Heart right ventricle (tissue), 16 donors: ENCODE results near the gene TMEM229A. TPM values are rescaled to one million over a fixed set of nuclear protein-coding genes. Genes with fewer than 3 reads are reported as not detected.

Experiments used
- ATAC-seq, 8 donors: fragments of 200-7000 bp; cut with Tn5 transposase; one replicate each; pipeline ENCODE4 v1.9.1; 2020; ENCODE audit warnings: mild to moderate bottlenecking in 8 of 8, moderate library complexity in 8 of 8, moderate number of reproducible peaks in 1 of 8
- DNase-seq, 2 donors: peaks; one replicate each; pipeline ENCODE4 v3.0.0-alpha.2; 2020
- H3K27ac ChIP-seq, 10 donors: fragments of 200-600 bp; sonication (generic) in 2 of 10; one replicate each; pipeline versions ENCODE4 v1.5.0 to v1.8.0; 2020 to 2022; ENCODE audit warnings: mild to moderate bottlenecking in 3 of 10
- H3K27me3 ChIP-seq, 7 donors: fragments of 200-600 bp; one replicate each; pipeline ENCODE4 v1.8.0; 2021 to 2022; ENCODE audit warnings: mild to moderate bottlenecking in 2 of 7
- H3K36me3 ChIP-seq, 9 donors: fragments of 200-600 bp; sonication (generic) in 1 of 9; one replicate each; pipeline versions ENCODE4 v1.5.0 to v1.8.0; 2020 to 2022; ENCODE audit warnings: mild to moderate bottlenecking in 2 of 9
- H3K4me1 ChIP-seq, 9 donors: fragments of 200-600 bp; sonication (generic) in 1 of 9; one replicate each; pipeline versions ENCODE4 v1.5.0 to v1.8.0; 2020 to 2022; ENCODE audit warnings: mild to moderate bottlenecking in 4 of 9
- H3K4me3 ChIP-seq, 10 donors: fragments of 200-600 bp; sonication (generic) in 2 of 10; one replicate each; pipeline versions ENCODE4 v1.5.0 to v1.8.0; 2020 to 2022; ENCODE audit warnings: mild to moderate bottlenecking in 7 of 10, moderate library complexity in 2 of 10
- H3K9me3 ChIP-seq, 11 donors: fragments of 200-600 bp in 10 of 11; sonication (generic) in 2 of 11; one replicate each; pipeline versions ENCODE4 v1.5.0 to v1.8.0; 2013 to 2022; ENCODE audit warnings: mild to moderate bottlenecking in 2 of 11, control low read depth in 1 of 11, moderate library complexity in 1 of 11
- WGBS, 2 donors: extraction: QIAGEN DNeasy Blood & Tissue Kit; methylation state at CpG; one replicate each; pipeline ENCODE4 v1.1.7; 2013; ENCODE audit warnings: inconsistent platforms in 1 of 2; 5-methylcytosine and 5-hydroxymethylcytosine counted together
- intact Hi-C, 10 donors: fragments of 100-400 bp; cut with DNase I; formaldehyde crosslinking; loops; one replicate each; pipeline versions ENCODE4 v1.11.1 to v1.14.2; 2022
- polyA plus RNA-seq, 2 donors: library from polyadenylated mRNA; stranded (reverse); fragments of 200-250 nt; gene quantifications; one replicate each; pipeline ENCODE4 v1.2.3, GENCODE V29; 2013
- total RNA-seq, 10 donors: library from RNA; stranded (reverse); fragmentation: NEBNext Ultra II Directional in 3 of 10; extraction: Animal tissue kit (Norgen Biotek cat#: 25700) in 3 of 10; gene quantifications; one replicate each; pipeline versions ENCODE4 v1.2.1 to v1.2.4, GENCODE V29; 2021 to 2023
- TF ChIP-seq, protein P1 (sequence below), 9 donors: fragments of 200-600 bp; sonication (generic) in 2 of 9; IDR thresholded peaks; one replicate each; pipeline versions ENCODE4 v1.5.0 to v1.8.0; 2021 to 2022; ENCODE audit warnings: antibody characterized with exemption in 9 of 9, mild to moderate bottlenecking in 5 of 9, moderate library complexity in 1 of 9
- donor health status: Arrhythmogenic right ventricular cardiomyopathy.
- donor health status: ischemic (EF 13 %, LVEDD 7.1; RV severe dilation, severe dysfunction).
- donor health status: healthy with polysubstance abuse.
- donor health status: DM: no; HTN: yes; CAD: no.
- donor health status: DM: no; HTN: no; CAD: no.
- donor health status: ischemic (EF 25% LVEDD 6.9; RV normal size, moderate dysfunction).
- donor health status: ischemic (EF 25% LVEDD 5.7; RV mildly dilated, moderate dysfunction).
- donor health status: healthy.
- donor health status: DM: yes; HTN: yes; CAD: no.
- donor health status: Ischemic cardiomyopathy.
- donor health status: ischemic (EF 35%, LVEDD 5.7; RV mildly dilated, moderate dysfunction).
- donor health status: nonischemic (EF 11% LVEDD 7.7; RV severe dilation, severe dysfunction).
- donor health status: DM: yes; HTN: yes; CAD: no.
- donor health status: PGD.
- donor health status: ischemic (EF 29% LVEDD 5.4; RV normal size, mild dysfunction).
- donor health status: nonischemic (EF 23%, LVEDD 6.1; RV moderate dilation, normal function).

The TMEM229A gene
- total and polyA plus RNA-seq, 12 donors: 0.17 to 0.32 TPM; not detected in 10

DNA sequence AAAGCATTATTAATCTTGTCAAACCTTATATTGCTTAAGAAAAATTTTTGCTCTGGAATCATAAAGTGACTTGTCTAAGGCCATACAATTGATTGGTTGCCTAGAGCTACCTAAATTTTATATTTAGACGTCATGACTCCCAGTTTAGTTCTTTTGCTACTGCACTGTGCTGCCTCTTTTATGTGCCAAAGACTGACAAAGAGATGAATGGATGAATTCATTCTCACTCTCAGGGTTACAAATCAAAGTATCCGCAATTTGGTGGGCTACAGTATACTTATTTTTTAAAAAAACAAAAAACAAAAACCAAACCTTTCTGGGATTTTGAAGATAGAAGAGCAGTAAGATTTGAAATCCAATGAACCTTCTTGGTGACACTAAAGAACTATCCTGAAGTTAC lies 27.7 kb upstream of the TMEM229A start:
- 76 to 88% methylated on average over 2 of the region's 2 CpGs for WGBS, 2 donors
- intact Hi-C loops: no loop called here
- H3K27ac ChIP-seq: no peak overlapping the region
- no peaks in the 10 kb centered on the region for H3K9me3 ChIP-seq
- no peaks in the 10 kb centered on the region for H3K4me1 ChIP-seq
- TF ChIP-seq, protein P1, sequence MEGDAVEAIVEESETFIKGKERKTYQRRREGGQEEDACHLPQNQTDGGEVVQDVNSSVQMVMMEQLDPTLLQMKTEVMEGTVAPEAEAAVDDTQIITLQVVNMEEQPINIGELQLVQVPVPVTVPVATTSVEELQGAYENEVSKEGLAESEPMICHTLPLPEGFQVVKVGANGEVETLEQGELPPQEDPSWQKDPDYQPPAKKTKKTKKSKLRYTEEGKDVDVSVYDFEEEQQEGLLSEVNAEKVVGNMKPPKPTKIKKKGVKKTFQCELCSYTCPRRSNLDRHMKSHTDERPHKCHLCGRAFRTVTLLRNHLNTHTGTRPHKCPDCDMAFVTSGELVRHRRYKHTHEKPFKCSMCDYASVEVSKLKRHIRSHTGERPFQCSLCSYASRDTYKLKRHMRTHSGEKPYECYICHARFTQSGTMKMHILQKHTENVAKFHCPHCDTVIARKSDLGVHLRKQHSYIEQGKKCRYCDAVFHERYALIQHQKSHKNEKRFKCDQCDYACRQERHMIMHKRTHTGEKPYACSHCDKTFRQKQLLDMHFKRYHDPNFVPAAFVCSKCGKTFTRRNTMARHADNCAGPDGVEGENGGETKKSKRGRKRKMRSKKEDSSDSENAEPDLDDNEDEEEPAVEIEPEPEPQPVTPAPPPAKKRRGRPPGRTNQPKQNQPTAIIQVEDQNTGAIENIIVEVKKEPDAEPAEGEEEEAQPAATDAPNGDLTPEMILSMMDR (IDR thresholded peaks at IDR 0.05): no peak
- ATAC-seq (no peak), DNase-seq (no peak)
- no peaks in the 10 kb centered on the region for H3K36me3 ChIP-seq
- H3K4me3 ChIP-seq: no peak overlapping the region
- no peaks in the 10 kb centered on the region for H3K27me3 ChIP-seq

DNA sequence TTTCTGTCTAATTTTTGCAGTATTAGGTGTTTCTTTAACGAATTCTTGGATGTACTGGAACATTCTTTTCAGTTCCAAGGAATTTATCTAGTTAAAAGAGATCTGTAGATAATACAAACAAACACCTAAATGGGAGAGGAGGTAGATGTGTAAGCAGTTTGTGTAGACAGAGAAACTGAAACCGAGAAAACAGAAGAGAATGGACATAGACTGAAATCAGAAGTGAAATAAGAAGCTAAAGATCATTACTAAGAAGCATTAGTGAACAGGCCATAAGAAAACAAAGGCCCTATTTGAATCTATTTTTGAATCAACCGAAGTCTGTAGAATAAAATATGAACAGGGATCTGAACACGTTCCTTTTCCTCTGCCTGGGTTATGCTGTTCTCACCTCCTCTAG lies 26.5 kb upstream of the TMEM229A start:
- TF ChIP-seq, protein P1 (IDR thresholded peaks at IDR 0.05): no peak
- WGBS, 2 donors: 74 to 83% methylated on average over 4 of the region's 4 CpGs

DNA sequence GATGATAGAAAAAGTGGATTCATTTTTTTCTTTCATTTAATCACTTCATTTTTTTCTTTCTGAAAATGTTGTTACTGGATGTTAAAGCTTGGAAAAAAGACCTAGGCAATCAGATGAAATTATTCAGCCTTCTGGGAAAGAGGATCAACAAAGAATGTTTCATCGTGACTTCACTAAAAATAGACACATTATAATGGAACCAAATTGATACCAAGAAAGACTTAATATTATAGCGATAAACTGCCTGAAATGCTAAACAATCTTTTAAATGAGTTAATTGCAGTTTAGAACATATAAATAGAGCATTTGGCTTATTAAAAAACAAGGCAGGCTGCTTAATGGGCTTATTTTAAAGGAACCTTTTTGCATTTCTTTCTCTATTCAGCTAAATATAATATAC lies 25.6 kb upstream of the TMEM229A start:
- no peaks in the 10 kb centered on the region for H3K4me1 ChIP-seq
- TF ChIP-seq, protein P1 (IDR thresholded peaks at IDR 0.05): no peak
- no peak overlapping the region for H3K4me3 ChIP-seq
- intact Hi-C loops: no loop called here
- H3K9me3 ChIP-seq: no peaks in the 10 kb centered on the region
- ATAC-seq (no peak), DNase-seq (no peak)
- WGBS, 2 donors: 66 to 72% methylated on average over 2 of the region's 2 CpGs
- H3K36me3 ChIP-seq: no peaks in the 10 kb centered on the region
- no peaks in the 10 kb centered on the region for H3K27me3 ChIP-seq
- no peak overlapping the region for H3K27ac ChIP-seq

More for the DNA sequence above, 26.5 kb upstream of the TMEM229A start:
- Histone ChIP-seq H3K4me3 (no peak overlapping the region), H3K4me1 (no peaks in the 10 kb centered on the region), H3K27me3 (no peaks in the 10 kb centered on the region), H3K9me3 (no peaks in the 10 kb centered on the region), H3K27ac (no peak overlapping the region), H3K36me3 (no peaks in the 10 kb centered on the region)
- intact Hi-C loops: no loop called here
- ATAC-seq (no peak), DNase-seq (no peak)

DNA sequence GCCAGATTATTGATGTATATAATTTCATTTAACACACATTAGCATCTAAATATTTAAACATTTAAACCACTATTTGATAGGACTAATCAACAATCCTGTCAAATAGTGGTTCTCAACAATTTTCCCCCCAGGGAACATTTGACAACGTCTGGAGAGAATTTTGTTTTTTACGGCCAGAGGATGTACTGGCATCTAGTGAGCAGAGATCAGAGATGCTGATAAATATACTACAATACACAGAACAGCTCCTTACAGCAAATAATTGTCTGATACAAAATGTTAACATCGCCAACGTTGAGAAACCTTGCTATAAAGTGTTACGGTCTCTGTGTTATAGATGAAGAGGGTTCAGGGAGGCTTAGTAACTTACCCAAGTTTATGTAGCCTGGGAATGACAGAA lies 25.0 kb upstream of the TMEM229A start:
- H3K27me3 ChIP-seq: no peaks in the 10 kb centered on the region
- DNase-seq (no peak), ATAC-seq (no peak)
- no peak overlapping the region for H3K4me3 ChIP-seq
- H3K9me3 ChIP-seq: no peaks in the 10 kb centered on the region
- TF ChIP-seq, protein P1 (IDR thresholded peaks at IDR 0.05): no peak
- intact Hi-C loops: no loop called here
- no peak overlapping the region for H3K27ac ChIP-seq
- 64 to 79% methylated on average over 5 of the region's 5 CpGs for WGBS, 2 donors
- H3K4me1 ChIP-seq: no peaks in the 10 kb centered on the region
- H3K36me3 ChIP-seq: no peaks in the 10 kb centered on the region

DNA sequence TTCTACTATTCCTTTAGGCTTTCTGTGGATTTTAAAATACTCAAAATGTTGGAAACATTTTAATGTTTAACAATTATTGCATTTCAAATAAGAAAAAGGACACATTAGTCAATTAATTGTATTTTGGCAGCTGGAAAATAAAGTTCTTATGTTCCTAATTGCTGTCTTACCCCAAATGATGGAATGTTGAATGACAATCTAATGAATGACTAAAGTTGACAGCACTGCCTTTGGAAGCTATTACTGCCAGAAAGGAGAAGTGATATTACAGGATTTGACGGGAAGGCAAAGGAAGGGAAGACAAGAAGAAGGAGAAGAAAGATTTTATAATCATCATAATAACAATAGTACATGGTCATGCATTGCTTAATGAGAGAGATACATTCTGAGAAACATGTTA lies 23.4 kb upstream of the TMEM229A start:
- WGBS, 2 donors: 65 to 69% methylated on average over 1 of the region's 1 CpG
- intact Hi-C loops: no loop called here
- Histone ChIP-seq H3K4me1 (no peaks in the 10 kb centered on the region), H3K27me3 (no peaks in the 10 kb centered on the region), H3K4me3 (no peak overlapping the region), H3K27ac (no peak overlapping the region), H3K36me3 (no peaks in the 10 kb centered on the region), H3K9me3 (no peaks in the 10 kb centered on the region)
- TF ChIP-seq, protein P1 (IDR thresholded peaks at IDR 0.05): no peak
- ATAC-seq (no peak), DNase-seq (no peak)
